ENCODE results near the gene METTL27.

- TF ChIP-seq CTCF (conservative IDR thresholded peaks at IDR 0.05 in 1 of 2, IDR thresholded peaks at IDR 0.05 in 1 of 2; ENCODE audit: extremely low read depth in 1 of 2, insufficient read depth in 1 of 2, low read depth in 1 of 2, low read length in 2 of 2) (no peak), EZH2 (IDR thresholded peaks at IDR 0.05; ENCODE audit: borderline replicate concordance, low read length) (no peak)
Observed at GRCh38 chr7:73885433-73885974, 43.2 kb upstream of the METTL27 start.
